ENCODE data around the gene PACSIN2. TPM values are rescaled to one million over a fixed set of nuclear protein-coding genes. Genes with fewer than 3 reads are reported as not detected.
A peak's percentile ranks its signal among the peaks of the same experiment; 100 is the strongest.

The PACSIN2 gene
- total and polyA plus RNA-seq, 4 donors = 40.3 to 149 (median 84.0) TPM

GRCh38 chr22:42931421-42932196 lies 83.3 kb downstream of the PACSIN2 start:
- H3K9me3 ChIP-seq (ENCODE audit: control insufficient read depth in 4 of 4, insufficient read depth in 3 of 4, low read length in 3 of 4) = no peaks in the 10 kb centered on the region
- ATAC-seq (ENCODE audit: insufficient read depth, low FRiP score) (peak; percentile 20), DNase-seq (no peak)
- WGBS, 2 donors = 32 to 40% methylated on average over 10 of the region's 10 CpGs
- H3K9ac ChIP-seq (ENCODE audit: insufficient read depth in 1 of 2, low read length in 2 of 2) = no peak overlapping the region
- H3K27ac ChIP-seq (ENCODE audit: low read depth in 1 of 2, low read length in 1 of 2) = peak overlapping the region; percentile 67 to 88
- TF ChIP-seq CTCF (IDR thresholded peaks at IDR 0.05; ENCODE audit: control extremely low read depth, extremely low read depth) = no peak
- no peak overlapping the region for H3K4me3 ChIP-seq
- H3K27me3 ChIP-seq (ENCODE audit: control insufficient read depth in 3 of 3, insufficient read depth in 3 of 3, low read length in 2 of 3) = no peaks in the 10 kb centered on the region
- H3K36me3 ChIP-seq (ENCODE audit: control insufficient read depth in 4 of 4, insufficient read depth in 4 of 4, low read length in 4 of 4) = no peaks in the 10 kb centered on the region
- peaks cover 8 to 55% (median 26%) of the 10 kb centered on the region in 5 donors for H3K4me1 ChIP-seq (ENCODE audit: control insufficient read depth in 5 of 5, insufficient read depth in 5 of 5, low read length in 5 of 5)

- H3K9ac ChIP-seq (ENCODE audit: insufficient read depth in 1 of 2, low read length in 2 of 2) = no peak overlapping the region
- 64 to 69% methylated on average over 9 of the region's 9 CpGs for WGBS, 2 donors
- no peaks in the 10 kb centered on the region for H3K36me3 ChIP-seq (ENCODE audit: control insufficient read depth in 4 of 4, insufficient read depth in 4 of 4, low read length in 4 of 4)
- DNase-seq (no peak), ATAC-seq (ENCODE audit: insufficient read depth, low FRiP score) (no peak)
- TF ChIP-seq CTCF (IDR thresholded peaks at IDR 0.05; ENCODE audit: control extremely low read depth, extremely low read depth) = no peak
- no peak overlapping the region for H3K4me3 ChIP-seq
- no peaks in the 10 kb centered on the region for H3K9me3 ChIP-seq (ENCODE audit: control insufficient read depth in 4 of 4, insufficient read depth in 3 of 4, low read length in 3 of 4)
- peaks cover 8 to 55% (median 28%) of the 10 kb centered on the region in 5 donors for H3K4me1 ChIP-seq (ENCODE audit: control insufficient read depth in 5 of 5, insufficient read depth in 5 of 5, low read length in 5 of 5)
- peak overlapping the region; percentile 67 to 88 for H3K27ac ChIP-seq (ENCODE audit: low read depth in 1 of 2, low read length in 1 of 2)
- H3K27me3 ChIP-seq (ENCODE audit: control insufficient read depth in 3 of 3, insufficient read depth in 3 of 3, low read length in 2 of 3) = no peaks in the 10 kb centered on the region
Observed at GRCh38 chr22:42930810-42931420, 84.0 kb downstream of the PACSIN2 start.

- no peak overlapping the region for H3K9ac ChIP-seq (ENCODE audit: insufficient read depth in 1 of 2, low read length in 2 of 2)
Observed at GRCh38 chr22:42929838-42930155, 85.2 kb downstream of the PACSIN2 start.

More at GRCh38 chr22:42929838-42930155, 85.2 kb downstream of the PACSIN2 start:
- Histone ChIP-seq H3K36me3 (ENCODE audit: control insufficient read depth in 4 of 4, insufficient read depth in 4 of 4, low read length in 4 of 4) (no peaks in the 10 kb centered on the region), H3K9me3 (ENCODE audit: control insufficient read depth in 4 of 4, insufficient read depth in 3 of 4, low read length in 3 of 4) (no peaks in the 10 kb centered on the region), H3K4me3 (no peak overlapping the region), H3K27ac (ENCODE audit: low read depth in 1 of 2, low read length in 1 of 2) (peak overlapping the region; percentile 34 to 80), H3K27me3 (ENCODE audit: control insufficient read depth in 3 of 3, insufficient read depth in 3 of 3, low read length in 2 of 3) (no peaks in the 10 kb centered on the region), H3K4me1 (ENCODE audit: control insufficient read depth in 5 of 5, insufficient read depth in 5 of 5, low read length in 5 of 5) (peaks cover 8 to 47% (median 28%) of the 10 kb centered on the region in 5 donors)
- 57 to 72% methylated on average over 6 of the region's 6 CpGs for WGBS, 2 donors
- DNase-seq (no peak), ATAC-seq (ENCODE audit: insufficient read depth, low FRiP score) (no peak)
- no peak for TF ChIP-seq CTCF (IDR thresholded peaks at IDR 0.05; ENCODE audit: control extremely low read depth, extremely low read depth)
